ENCODE data around the gene FLT4. TPM values are rescaled to one million over a fixed set of nuclear protein-coding genes. Genes with fewer than 3 reads are reported as not detected.

FLT4 gene
- total and polyA plus RNA-seq, 9 of the 15 experiments (the other 6 are each of a cell fraction or from before 2014, with no cell fraction given) = 0.01 to 0.42 (median 0.14) TPM; not detected in 2

GRCh38 chr5:180668835-180669596, 19.6 kb upstream of the FLT4 start (continued):
- TF ChIP-seq E2F6 (IDR thresholded peaks at IDR 0.05; ENCODE audit: borderline replicate concordance in 1 of 2, extremely low read depth in 1 of 2, insufficient read depth in 1 of 2, insufficient read length in 1 of 2, low read depth in 1 of 2, low read length in 1 of 2, poor library complexity in 1 of 2, severe bottlenecking in 1 of 2) (peak; percentile 45 to 53), L3MBTL2 (IDR thresholded peaks at IDR 0.05) (peak; percentile 94), ZNF511 (CRISPR knock-in tag; IDR thresholded peaks at IDR 0.05) (no peak), E2F8 (IDR thresholded peaks at IDR 0.05; ENCODE audit: low read depth, partially characterized antibody) (no peak), ZBTB7A (IDR thresholded peaks at IDR 0.05; ENCODE audit: borderline replicate concordance, control insufficient read depth, low read depth, low read length) (no peak), USF1 (CRISPR knock-in tag; IDR thresholded peaks at IDR 0.05) (peak; percentile 68), GTF2E2 (tag; IDR thresholded peaks at IDR 0.05) (no peak), ZNF318 (IDR thresholded peaks at IDR 0.05; ENCODE audit: borderline replicate concordance in 1 of 2, low read depth in 1 of 2) (peak in 1 of 2 experiments; percentile 39; a peak in 1 of 4 replicates), FOXM1 (IDR thresholded peaks at IDR 0.05; ENCODE audit: low read depth) (no peak), FOXM1 (CRISPR knock-in tag; IDR thresholded peaks at IDR 0.05; ENCODE audit: low read depth) (no peak), OTX1 (CRISPR knock-in tag; IDR thresholded peaks at IDR 0.05) (no peak), ZNF311 (CRISPR knock-in tag; IDR thresholded peaks at IDR 0.05) (no peak)
